Hepatocyte (in vitro differentiated cells): ENCODE data around the gene MB21D2. TPM values are rescaled to one million over a fixed set of nuclear protein-coding genes. Genes with fewer than 3 reads are reported as not detected.

Experiments
- DNase-seq: peaks from one replicate; pipeline ENCODE4 v3.0.0-alpha.2; 2016; ENCODE audit warnings: low spot score
- H2AFZ ChIP-seq: fragments of 200-600 bp; sonication (generic); 2 replicates; pipeline ENCODE4 v1.6.0; 2016; ENCODE audit warnings: antibody characterized with exemption, mild to moderate bottlenecking
- H3K27ac ChIP-seq: fragments of 200-600 bp; sonication (generic); 2 replicates; pipeline ENCODE4 v1.5.1; 2016; ENCODE audit warnings: mild to moderate bottlenecking
- H3K27me3 ChIP-seq: fragments of 200-600 bp; sonication (generic); 2 replicates; pipeline ENCODE4 v1.6.1; 2016
- H3K36me3 ChIP-seq: fragments of 200-600 bp; sonication (generic); replicated peaks from 2 replicates; pipeline ENCODE4 v1.5.1; 2016; ENCODE audit warnings: low read depth; ENCODE audit not compliant: insufficient read depth
- H3K4me1 ChIP-seq: fragments of 200-600 bp; sonication (generic); 2 replicates; pipeline ENCODE4 v1.5.1; 2016; ENCODE audit warnings: mild to moderate bottlenecking, moderate library complexity; ENCODE audit not compliant: insufficient read depth
- H3K4me2 ChIP-seq: fragments of 200-600 bp; sonication (generic); 2 replicates; pipeline ENCODE4 v1.6.0; 2016
- H3K4me3 ChIP-seq: fragments of 200-600 bp; sonication (generic); 2 replicates; pipeline ENCODE4 v1.5.1; 2016; ENCODE audit warnings: mild to moderate bottlenecking
- H3K79me2 ChIP-seq: fragments of 200-600 bp; sonication (generic); 2 replicates; pipeline ENCODE4 v1.6.0; 2017; ENCODE audit warnings: mild to moderate bottlenecking
- H3K9me2 ChIP-seq: fragments of 200-600 bp; sonication (generic); replicated peaks from 2 replicates; pipeline ENCODE4 v1.6.0; 2017; ENCODE audit warnings: mild to moderate bottlenecking; ENCODE audit not compliant: insufficient read depth
- H3K9me3 ChIP-seq: fragments of 200-600 bp; sonication (generic); 2 replicates; pipeline ENCODE4 v1.5.1; 2016; ENCODE audit warnings: low read depth, mild to moderate bottlenecking
- H4K20me1 ChIP-seq: fragments of 200-600 bp; sonication (generic); 2 replicates; pipeline ENCODE4 v1.6.0; 2016; ENCODE audit warnings: mild to moderate bottlenecking; ENCODE audit not compliant: insufficient read depth, poor library complexity, severe bottlenecking
- EZH2 ChIP-seq: fragments of 200-600 bp; sonication (generic); IDR thresholded peaks from 2 replicates; pipeline ENCODE4 v1.6.1; 2016; ENCODE audit warnings: antibody characterized with exemption, mild to moderate bottlenecking, borderline replicate concordance
- EZH2phosphoT487 ChIP-seq: fragments of 200-600 bp; sonication (generic); IDR thresholded peaks from one replicate; pipeline ENCODE4 v1.6.1; 2018; ENCODE audit warnings: antibody characterized with exemption, mild to moderate bottlenecking, low read depth, moderate library complexity; ENCODE audit not compliant: unreplicated experiment, severe bottlenecking
- WGBS: methylation state at CpG from one replicate; pipeline ENCODE4 v1.1.6; 2016; ENCODE audit warnings: low lambda C conversion rate; ENCODE audit errors: missing lambda C conversion rate; 5-methylcytosine and 5-hydroxymethylcytosine counted together
- polyA plus RNA-seq: library from polyadenylated mRNA; unstranded; fragments of >200 nt; fragmentation: Nextera tagmentation; extraction: Ambion mirVana; gene quantifications from 2 replicates; pipeline ENCODE4 v1.2.1, GENCODE V29; 2016
- total RNA-seq: library from RNA; depleted of rRNA; stranded (reverse); fragments of >200 nt; gene quantifications from 2 replicates; pipeline ENCODE4 v1.2.3, GENCODE V29; 2014
- TF ChIP-seq, protein P1 (sequence below): fragments of 200-600 bp; sonication (generic); IDR thresholded peaks from 2 replicates; pipeline ENCODE4 v1.5.1; 2016; ENCODE audit warnings: antibody characterized with exemption, mild to moderate bottlenecking; ENCODE audit not compliant: poor library complexity

MB21D2 gene
- total and polyA plus RNA-seq, 2 experiments from 2014 or later: 9.1 to 22.1 TPM

DNA sequence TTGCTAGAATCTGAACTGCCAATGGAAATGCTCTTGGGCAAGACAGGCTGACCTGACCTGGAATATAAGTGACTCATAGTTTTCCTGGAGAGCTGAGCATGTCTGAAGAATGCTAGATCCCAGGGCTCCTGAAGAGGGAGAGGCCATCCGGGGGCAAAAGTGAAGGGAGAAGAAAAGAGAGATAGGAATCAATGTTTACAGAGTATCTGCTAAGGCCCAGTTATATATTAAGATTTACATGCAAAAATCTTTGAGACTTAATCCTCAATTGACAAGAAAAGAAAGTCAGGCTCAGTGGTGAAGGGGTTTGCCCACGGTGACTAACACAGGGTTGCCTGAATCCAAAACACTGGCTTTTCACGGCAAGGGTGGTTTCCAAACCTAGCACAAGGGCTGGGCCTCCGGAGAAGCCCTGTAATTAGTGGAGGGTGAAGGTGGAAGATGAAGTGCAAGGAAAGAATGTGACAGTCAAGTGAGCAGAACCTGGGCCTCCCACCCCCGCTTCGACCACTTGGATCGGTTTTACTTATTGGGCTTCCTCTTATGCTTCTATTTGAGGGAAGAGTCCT, 98.6 kb downstream of the MB21D2 start:
- H3K27ac ChIP-seq: peak overlapping the region; percentile 64
- H3K9me2 ChIP-seq: no peaks in the 10 kb centered on the region
- no peak overlapping the region for H3K4me2 ChIP-seq
- H3K9me3 ChIP-seq: no peaks in the 10 kb centered on the region
- H3K36me3 ChIP-seq: no peaks in the 10 kb centered on the region
- peak; percentile 68 for DNase-seq
- H4K20me1 ChIP-seq: no peaks in the 10 kb centered on the region
- H3K4me1 ChIP-seq: peaks cover 35% of the 10 kb centered on the region
- WGBS: 64% methylated on average over 7 of the region's 7 CpGs
- H3K79me2 ChIP-seq: peaks cover 46% of the 10 kb centered on the region
- no peaks in the 10 kb centered on the region for H3K27me3 ChIP-seq
- no peak for TF ChIP-seq EZH2phosphoT487
- TF ChIP-seq, protein P1, sequence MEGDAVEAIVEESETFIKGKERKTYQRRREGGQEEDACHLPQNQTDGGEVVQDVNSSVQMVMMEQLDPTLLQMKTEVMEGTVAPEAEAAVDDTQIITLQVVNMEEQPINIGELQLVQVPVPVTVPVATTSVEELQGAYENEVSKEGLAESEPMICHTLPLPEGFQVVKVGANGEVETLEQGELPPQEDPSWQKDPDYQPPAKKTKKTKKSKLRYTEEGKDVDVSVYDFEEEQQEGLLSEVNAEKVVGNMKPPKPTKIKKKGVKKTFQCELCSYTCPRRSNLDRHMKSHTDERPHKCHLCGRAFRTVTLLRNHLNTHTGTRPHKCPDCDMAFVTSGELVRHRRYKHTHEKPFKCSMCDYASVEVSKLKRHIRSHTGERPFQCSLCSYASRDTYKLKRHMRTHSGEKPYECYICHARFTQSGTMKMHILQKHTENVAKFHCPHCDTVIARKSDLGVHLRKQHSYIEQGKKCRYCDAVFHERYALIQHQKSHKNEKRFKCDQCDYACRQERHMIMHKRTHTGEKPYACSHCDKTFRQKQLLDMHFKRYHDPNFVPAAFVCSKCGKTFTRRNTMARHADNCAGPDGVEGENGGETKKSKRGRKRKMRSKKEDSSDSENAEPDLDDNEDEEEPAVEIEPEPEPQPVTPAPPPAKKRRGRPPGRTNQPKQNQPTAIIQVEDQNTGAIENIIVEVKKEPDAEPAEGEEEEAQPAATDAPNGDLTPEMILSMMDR: no peak
- no peak for TF ChIP-seq EZH2
- H2AFZ ChIP-seq: no peak overlapping the region
- H3K4me3 ChIP-seq: no peak overlapping the region

DNA sequence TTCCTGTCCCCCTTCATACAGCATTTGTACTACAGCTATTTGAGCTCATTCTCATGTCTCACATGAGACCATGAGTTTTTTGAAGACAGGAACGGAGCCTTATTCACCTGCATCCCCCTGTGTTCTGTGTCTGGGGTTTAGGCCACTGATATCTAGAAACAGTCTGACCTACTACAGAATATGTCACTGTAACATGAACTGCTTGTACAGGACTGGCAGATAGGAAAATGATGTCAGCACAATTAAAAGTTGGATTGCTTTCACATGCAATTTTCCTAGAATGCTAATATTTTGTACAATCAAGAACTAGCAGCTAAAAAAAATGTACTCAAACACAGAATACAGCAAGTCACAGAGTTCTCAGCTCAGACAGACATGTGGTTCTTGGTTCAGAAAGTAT, 99.5 kb downstream of the MB21D2 start:
- Histone ChIP-seq H3K4me3 (no peak overlapping the region), H3K9me2 (no peaks in the 10 kb centered on the region), H2AFZ (no peak overlapping the region), H3K79me2 (peaks cover 41% of the 10 kb centered on the region), H3K9me3 (no peaks in the 10 kb centered on the region), H4K20me1 (no peaks in the 10 kb centered on the region), H3K36me3 (no peaks in the 10 kb centered on the region), H3K4me2 (no peak overlapping the region), H3K4me1 (peaks cover 35% of the 10 kb centered on the region), H3K27me3 (no peaks in the 10 kb centered on the region), H3K27ac (peak overlapping the region; percentile 44)
- no peak for DNase-seq
- TF ChIP-seq, protein P1: no peak
- TF ChIP-seq EZH2phosphoT487 (no peak), EZH2 (no peak)
- WGBS: 75% methylated on average over 1 of the region's 1 CpG

DNA sequence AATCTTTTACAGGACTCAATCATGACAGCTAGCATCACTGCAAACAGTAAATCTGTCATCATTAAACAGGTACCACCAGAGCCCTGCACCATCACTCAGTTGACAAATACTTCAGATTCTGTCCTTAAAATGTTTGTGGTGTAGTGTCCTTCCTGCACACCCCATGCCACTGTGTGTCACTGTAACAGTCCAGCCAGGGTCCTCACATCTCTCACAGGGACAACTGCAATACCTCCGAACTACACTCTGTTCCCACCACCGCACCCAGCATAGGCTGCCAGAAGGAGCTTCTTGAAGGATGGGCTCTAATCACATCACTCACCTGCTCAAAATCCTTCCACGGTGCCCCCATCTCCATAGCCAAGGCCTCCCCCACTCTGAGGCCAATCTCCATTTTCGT, 100.2 kb downstream of the MB21D2 start:
- no peaks in the 10 kb centered on the region for H3K9me3 ChIP-seq
- H3K27ac ChIP-seq: no peak overlapping the region
- H3K36me3 ChIP-seq: no peaks in the 10 kb centered on the region
- H3K4me3 ChIP-seq: no peak overlapping the region
- no peak overlapping the region for H2AFZ ChIP-seq
- TF ChIP-seq, protein P1: no peak
- TF ChIP-seq EZH2 (no peak), EZH2phosphoT487 (no peak)
- no peaks in the 10 kb centered on the region for H3K9me2 ChIP-seq
- H4K20me1 ChIP-seq: no peaks in the 10 kb centered on the region
- H3K27me3 ChIP-seq: no peaks in the 10 kb centered on the region
- whole genome bisulfite sequencing: 90% methylated on average over 4 of the region's 4 CpGs
- no peak overlapping the region for H3K4me2 ChIP-seq
- H3K79me2 ChIP-seq: peaks cover 35% of the 10 kb centered on the region
- H3K4me1 ChIP-seq: peaks cover 35% of the 10 kb centered on the region
- DNase-seq: no peak
